GM19025 (cell line): ENCODE results near the gene SLC41A3.

Experiments used
- ATAC-seq: cut with Tn5 transposase; IDR thresholded peaks from one replicate; pipeline ENCODE4 v1.9.1; 2021; ENCODE audit warnings: mild to moderate bottlenecking, low read depth, moderate library complexity; ENCODE audit not compliant: unreplicated experiment

The SLC41A3 gene

DNA sequence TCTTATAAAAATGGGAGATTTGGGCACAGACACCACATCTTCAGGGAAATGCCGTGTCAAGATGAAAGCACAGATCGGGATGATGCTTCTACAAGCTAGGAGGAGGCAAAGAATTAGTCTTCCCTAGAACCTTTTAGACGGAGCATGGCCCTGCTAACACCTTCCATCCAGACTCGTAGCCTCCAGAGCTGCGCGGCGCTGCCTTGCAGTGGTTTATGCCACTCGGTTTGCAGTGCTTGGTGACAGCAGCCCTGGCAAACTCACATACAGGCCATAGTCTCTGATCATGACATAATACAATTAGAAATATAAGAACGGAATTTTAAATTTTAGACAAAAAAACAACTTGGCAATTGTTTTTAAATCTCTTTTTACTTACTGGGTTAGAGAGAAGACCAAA lies 37.1 kb upstream of the SLC41A3 start:
- ATAC-seq, result no peak

DNA sequence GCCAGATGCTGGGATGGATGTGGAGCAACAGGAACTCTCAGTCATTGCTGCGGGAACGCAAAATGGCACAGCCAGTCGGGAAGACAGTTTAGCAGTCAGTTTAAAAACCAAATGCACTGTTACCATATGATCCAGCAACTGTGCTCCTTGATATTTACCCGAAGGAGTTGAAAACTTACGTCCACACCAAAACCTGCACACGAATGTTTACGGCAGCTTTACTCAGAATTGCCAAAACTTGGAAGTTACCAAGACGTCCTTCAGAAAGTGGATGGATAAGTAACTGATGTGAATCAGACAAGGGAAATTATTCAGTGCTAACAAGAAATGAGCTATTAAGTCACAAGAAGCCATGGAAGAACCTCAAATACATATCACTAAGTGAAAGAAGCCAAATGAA lies 36.1 kb upstream of the SLC41A3 start:
- no peak for ATAC-seq

DNA sequence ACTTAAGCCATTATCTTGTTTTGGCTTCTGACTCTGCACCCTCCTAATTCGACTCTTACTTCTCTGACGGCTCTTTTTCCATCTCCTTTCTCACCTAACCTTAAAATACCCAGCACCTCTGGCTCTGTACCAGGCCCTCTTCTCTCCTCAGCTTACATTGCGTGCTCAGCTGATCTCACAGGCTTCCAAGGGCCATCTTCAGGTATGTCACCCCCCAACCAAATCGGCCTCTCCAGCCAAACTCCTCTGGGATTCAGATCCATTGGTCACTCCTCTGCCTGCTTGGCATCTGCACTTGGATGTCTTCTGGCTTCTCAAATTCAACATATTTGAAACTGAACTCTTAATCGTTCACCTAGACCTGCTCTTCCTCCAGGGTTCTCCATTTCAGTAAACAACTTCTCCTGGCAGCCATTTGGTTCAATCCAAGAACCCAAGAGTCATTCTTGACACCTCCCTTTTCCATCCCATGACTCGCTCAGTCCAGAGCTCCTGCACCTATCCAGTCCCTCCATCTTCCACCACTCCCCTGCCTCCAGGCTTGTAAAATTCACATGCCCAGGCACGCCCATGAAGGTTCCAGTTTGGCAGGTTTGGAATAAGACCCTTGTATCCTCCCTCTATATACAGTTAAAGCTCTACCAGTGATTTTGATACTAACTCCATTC lies 35.2 kb upstream of the SLC41A3 start:
- no peak for ATAC-seq

GRCh38 chr3:126118591-126118990 lies 34.7 kb upstream of the SLC41A3 start:
- no peak for ATAC-seq

- no peak for ATAC-seq
Observed at GRCh38 chr3:126117786-126118185, 33.9 kb upstream of the SLC41A3 start.

DNA sequence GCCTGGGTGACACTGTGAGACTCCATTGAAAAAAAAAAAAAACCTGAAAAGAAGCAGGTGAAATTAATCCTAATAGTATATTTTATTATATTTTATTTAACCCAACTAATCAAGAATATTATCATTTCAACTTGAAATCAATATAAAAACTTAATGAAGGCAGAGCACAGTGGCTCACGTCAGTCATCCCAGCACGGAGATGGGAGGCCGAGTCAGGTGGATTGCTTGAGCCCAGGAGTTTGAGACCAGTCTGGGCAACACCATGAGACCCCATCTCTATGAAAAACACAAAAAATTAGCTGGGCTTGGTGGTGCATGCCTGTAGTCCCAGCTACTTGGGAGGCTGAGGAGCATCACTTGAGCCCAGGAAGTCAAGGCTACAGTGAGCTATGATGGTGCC lies 33.3 kb upstream of the SLC41A3 start:
- no peak for ATAC-seq

- ATAC-seq, result no peak
Observed at GRCh38 chr3:126116526-126116925, 32.6 kb upstream of the SLC41A3 start.

DNA sequence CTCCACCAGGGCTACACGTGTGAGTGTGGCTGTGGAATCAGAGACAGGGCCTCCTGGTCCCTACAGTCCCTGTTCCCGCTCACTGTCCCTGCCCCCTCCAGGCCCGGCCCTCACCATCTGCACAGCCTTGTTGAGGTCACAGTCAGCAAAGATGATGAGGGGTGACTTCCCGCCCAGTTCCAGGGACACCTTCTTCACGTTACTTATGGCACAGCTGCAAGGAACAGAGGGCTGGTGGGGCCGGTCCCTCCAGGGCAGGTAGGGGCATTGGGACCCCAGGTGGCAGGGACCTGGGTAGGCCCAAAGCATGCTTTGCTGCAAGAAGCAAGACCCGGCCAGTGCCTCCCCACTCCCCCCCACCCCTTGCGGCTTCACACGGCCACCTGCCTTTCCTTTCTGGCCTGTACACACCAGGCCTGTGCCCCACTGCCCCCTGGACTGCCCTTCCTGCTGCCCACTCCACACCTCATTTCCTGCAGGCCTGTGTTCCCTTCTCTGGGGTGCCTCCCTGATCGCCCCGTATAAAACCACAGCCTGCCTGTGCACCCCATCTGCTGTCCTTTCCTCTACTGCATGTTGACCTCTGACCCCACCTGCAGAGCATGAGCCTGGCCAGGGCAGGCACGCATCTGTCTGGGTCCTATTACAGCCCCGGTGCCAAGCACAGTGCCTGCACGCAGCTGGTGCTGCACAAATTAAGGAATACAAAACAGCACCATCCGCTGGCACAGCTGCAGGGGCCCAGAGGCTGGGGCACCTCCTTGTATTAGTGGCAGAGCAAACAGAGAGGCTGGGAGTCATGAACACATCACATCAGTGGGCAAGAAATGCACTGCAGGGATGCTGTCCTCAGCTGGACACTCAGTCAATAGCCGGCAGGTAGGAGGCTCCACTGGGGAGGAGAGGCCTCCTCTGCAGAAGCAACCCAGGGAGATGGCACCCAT lies 30.8 kb upstream of the SLC41A3 start:
- ATAC-seq, result no peak

DNA sequence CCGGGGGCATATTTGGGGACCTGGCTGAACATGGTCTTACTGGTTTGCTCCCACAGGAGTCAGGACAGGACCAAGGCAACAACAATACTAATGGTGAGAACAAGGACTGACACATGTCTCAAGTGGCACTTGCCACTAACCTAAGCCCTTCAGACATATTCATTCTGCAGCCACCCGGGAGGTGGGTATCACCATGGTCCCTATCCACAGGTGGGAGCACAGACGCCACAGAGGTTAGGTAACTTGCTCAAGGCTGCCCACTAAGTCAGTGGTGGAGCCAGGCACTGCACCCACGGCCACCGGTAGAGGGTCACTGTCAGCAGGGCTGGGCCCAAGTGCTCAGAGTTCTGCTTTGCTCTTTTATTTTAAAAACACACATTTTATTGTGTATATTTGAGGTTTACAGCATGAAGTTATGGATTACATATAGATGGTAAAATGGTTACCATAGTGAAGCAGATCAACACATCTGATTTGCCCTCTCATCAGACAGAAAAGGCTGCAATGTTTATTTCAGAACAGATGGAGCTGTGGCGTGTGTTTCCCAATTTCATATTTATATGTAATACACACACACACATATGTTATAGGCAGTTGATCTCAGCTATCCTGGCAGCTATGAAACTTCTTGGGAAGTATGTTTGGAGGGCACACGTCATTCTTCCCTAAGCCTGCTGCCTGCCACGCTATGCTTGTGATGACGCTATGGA lies 30.0 kb upstream of the SLC41A3 start:
- ATAC-seq, result no peak

- no peak for ATAC-seq
Observed at GRCh38 chr3:126113238-126113555, 29.3 kb upstream of the SLC41A3 start.

GRCh38 chr3:126112531-126113237 lies 28.8 kb upstream of the SLC41A3 start:
- ATAC-seq, result no peak

DNA sequence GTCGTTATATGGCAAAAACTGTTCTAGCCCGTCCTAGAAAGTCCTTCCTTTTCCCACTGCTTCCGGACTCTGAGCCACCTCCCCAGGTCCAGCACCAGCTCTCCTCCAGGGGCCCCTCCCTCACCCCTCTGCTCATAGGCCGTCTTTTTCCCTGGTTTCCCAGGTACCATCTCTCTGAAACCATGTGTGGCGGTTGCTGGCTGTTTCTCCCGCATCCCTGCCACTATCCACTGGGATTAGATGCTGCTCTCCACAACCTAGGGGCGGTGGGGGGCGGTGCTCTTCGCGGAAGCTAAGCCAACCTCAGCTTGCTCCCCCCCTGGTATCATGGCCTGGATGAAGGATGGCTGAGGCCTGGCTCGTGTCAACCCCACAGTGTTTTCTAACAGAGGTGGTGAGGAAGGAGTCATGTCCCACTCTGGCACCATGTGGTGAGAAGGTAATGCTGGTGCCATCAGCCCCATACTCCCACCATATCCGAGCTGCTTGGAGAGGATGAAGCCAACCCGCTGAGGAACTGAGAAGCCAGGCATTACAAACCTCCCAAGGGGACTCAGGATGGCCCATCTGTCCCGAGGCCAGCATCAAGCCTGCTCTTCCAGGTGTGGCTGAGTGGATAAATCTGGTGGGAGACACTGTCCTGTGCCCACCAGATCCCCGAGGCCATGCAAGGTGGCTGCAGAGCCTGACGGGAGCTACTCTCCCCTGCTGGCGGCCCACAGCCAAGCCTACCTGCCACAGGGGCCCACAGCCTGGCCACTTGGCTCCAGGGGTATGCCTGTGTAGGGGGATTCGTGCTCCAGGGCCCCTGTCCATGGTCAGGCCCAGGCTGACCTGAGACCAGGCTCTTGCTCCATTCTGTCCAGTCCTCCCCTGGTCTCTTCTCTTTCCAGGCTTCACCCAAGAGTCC lies 27.9 kb upstream of the SLC41A3 start:
- ATAC-seq, result no peak

GRCh38 chr3:126111126-126111551 lies 27.2 kb upstream of the SLC41A3 start:
- no peak for ATAC-seq

- ATAC-seq, result no peak
Observed at GRCh38 chr3:126110431-126111125, 26.7 kb upstream of the SLC41A3 start.

GRCh38 chr3:126109880-126110235 lies 25.9 kb upstream of the SLC41A3 start:
- no peak for ATAC-seq

GRCh38 chr3:126109146-126109879 lies 25.4 kb upstream of the SLC41A3 start:
- no peak for ATAC-seq

- ATAC-seq, result no peak
Observed at GRCh38 chr3:126108676-126109050, 24.7 kb upstream of the SLC41A3 start.

GRCh38 chr3:126107957-126108675 lies 24.2 kb upstream of the SLC41A3 start:
- no peak for ATAC-seq
